ENCODE results near the gene YBX2. TPM values are rescaled to one million over a fixed set of nuclear protein-coding genes. Genes with fewer than 3 reads are reported as not detected.

The YBX2 gene
- total and polyA plus RNA-seq, 7 donors, result 0.28 to 37.6 (median 2.5) TPM

- intact Hi-C loops (cut with DNase I), result loop anchor here (2.0 to 10.0 kb wide), 2 partner anchors 28 to 312 kb away; partner anchors contain the start of genes SENP3 and SLC2A4
- 0 to 1% methylated on average over 55 of the region's 55 CpGs for WGBS, 2 donors
- Histone ChIP-seq H3K36me3 (peaks cover 5 to 35% (median 22%) of the 10 kb centered on the region in 4 donors), H3K4me1 (peaks cover 0 to 43% (median 35%) of the 10 kb centered on the region in 4 donors), H3K9me3 (no peaks in the 10 kb centered on the region), H3K27me3 (no peaks in the 10 kb centered on the region), H3K4me3 (peak within 1 kb of the TSS; percentile 79 to 99 (median 88)), H3K27ac (peak within 1 kb of the TSS; percentile 97 to 99 (median 98))
- no peak for TF ChIP-seq CTCF (IDR thresholded peaks at IDR 0.05)
- peak; percentile 42 to 82 (median 76) for TF ChIP-seq POLR2AphosphoS5 (IDR thresholded peaks at IDR 0.05)
- peak in 2 of 4 donors; percentile 38 to 41 for TF ChIP-seq EP300 (IDR thresholded peaks at IDR 0.05)
- DNase-seq, result peak; percentile 97
Measured at GRCh38 chr17:7252176-7253043, 42.0 kb downstream of the YBX2 start, which contains the start of gene ELP5. ELP5 (plus strand) TSS chr17:7252215; CDS start chr17:7252551, 336 bp downstream.

GRCh38 chr17:7251661-7252175 lies 42.7 kb downstream of the YBX2 start, which contains the start of gene CTDNEP1:
CTDNEP1 (minus strand) TSS chr17:7251734; CDS start chr17:7251296, 438 bp downstream.
- TF ChIP-seq CTCF (IDR thresholded peaks at IDR 0.05) (no peak), POLR2A (IDR thresholded peaks at IDR 0.05) (peak in 1 of 2 donors; percentile 51), EP300 (IDR thresholded peaks at IDR 0.05) (peak in 1 of 4 donors; percentile 16), POLR2AphosphoS5 (IDR thresholded peaks at IDR 0.05) (peak; percentile 46 to 80 (median 71))
- Histone ChIP-seq H3K4me1 (peaks cover 0 to 43% (median 35%) of the 10 kb centered on the region in 4 donors), H3K9me3 (no peaks in the 10 kb centered on the region), H3K27me3 (no peaks in the 10 kb centered on the region), H3K27ac (peak within 1 kb of the TSS; percentile 97 to 99 (median 98)), H3K4me3 (peak within 1 kb of the TSS; percentile 79 to 99 (median 88)), H3K36me3 (peaks cover 5 to 30% (median 22%) of the 10 kb centered on the region in 4 donors)
- intact Hi-C loops (cut with DNase I), result loop anchor here (2.0 to 10.0 kb wide), 3 partner anchors 29 to 313 kb away; partner anchors contain the start of genes SENP3 and SLC2A4
- peak; percentile 99 for DNase-seq
- 0 to 1% methylated on average over 41 of the region's 41 CpGs for WGBS, 2 donors

GRCh38 chr17:7250695-7251627 lies 43.5 kb downstream of the YBX2 start:
- no peak for DNase-seq
- TF ChIP-seq POLR2A (IDR thresholded peaks at IDR 0.05), result no peak
- no peak for TF ChIP-seq CTCF (IDR thresholded peaks at IDR 0.05)
- no peak for TF ChIP-seq POLR2AphosphoS5 (IDR thresholded peaks at IDR 0.05)
- TF ChIP-seq EP300 (IDR thresholded peaks at IDR 0.05), result no peak
- Histone ChIP-seq H3K9me3 (no peaks in the 10 kb centered on the region), H3K36me3 (peaks cover 8 to 30% (median 28%) of the 10 kb centered on the region in 4 donors), H3K27ac (peak overlapping the region; percentile 97 to 99 (median 98)), H3K4me3 (peak overlapping the region; percentile 79 to 99 (median 88)), H3K27me3 (no peaks in the 10 kb centered on the region), H3K4me1 (peaks cover 0 to 43% (median 35%) of the 10 kb centered on the region in 4 donors)
- intact Hi-C loops (cut with DNase I), result loop anchor here (2.0 to 10.0 kb wide), 2 partner anchors 46 to 314 kb away; partner anchors contain the start of gene SENP3
- WGBS, 2 donors, result 1% methylated on average over 55 of the region's 55 CpGs

GRCh38 chr17:7249830-7250229 lies 44.6 kb downstream of the YBX2 start:
- peaks cover 0 to 43% (median 35%) of the 10 kb centered on the region in 4 donors for H3K4me1 ChIP-seq
- peak overlapping the region; percentile 79 to 99 (median 88) for H3K4me3 ChIP-seq
- no peak for DNase-seq
- no peaks in the 10 kb centered on the region for H3K27me3 ChIP-seq
- intact Hi-C loops (cut with DNase I), result loop anchor here (2.0 to 10.0 kb wide), 2 partner anchors 47 to 315 kb away; partner anchors contain the start of gene SENP3
- H3K9me3 ChIP-seq, result no peaks in the 10 kb centered on the region
- WGBS, 2 donors, result 75 to 80% methylated on average over 7 of the region's 7 CpGs
- H3K36me3 ChIP-seq, result peaks cover 14 to 30% (median 23%) of the 10 kb centered on the region in 4 donors
- TF ChIP-seq CTCF (IDR thresholded peaks at IDR 0.05) (no peak), POLR2AphosphoS5 (IDR thresholded peaks at IDR 0.05) (no peak), POLR2A (IDR thresholded peaks at IDR 0.05) (no peak), EP300 (IDR thresholded peaks at IDR 0.05) (no peak)
- H3K27ac ChIP-seq, result peak overlapping the region in 3 of 4 donors; percentile 97 to 99 (median 98)
